HCT116 (cell line): ENCODE data around the gene JPT1. TPM values are rescaled to one million over a fixed set of nuclear protein-coding genes. Genes with fewer than 3 reads are reported as not detected.
A peak's percentile ranks its signal among the peaks of the same experiment; 100 is the strongest.

ENCODE experiments used
- ATAC-seq: fragments of 200-7000 bp; cut with Tn5 transposase; 2 replicates; pipeline ENCODE4 v1.9.1; 2020; ENCODE audit warnings: mild to moderate bottlenecking, moderate library complexity
- BruUV-seq: library from RNA; stranded (reverse); fragments of 400-500 nt; replicated peaks from 2 replicates; lab custom pipeline; 2021; lab: Mats Ljungman, UMichigan
- CTCF ChIA-PET: fragments of 300-600 bp; sonication (Branson Sonifier 250); formaldehyde crosslinking; loops from one replicate; lab custom pipeline; 2021; ENCODE audit warnings: antibody characterized with exemption; lab: Charles Lee
- POLR2A ChIA-PET: fragments of 300-600, 350-600 bp; sonication (Branson Sonifier 250); formaldehyde crosslinking; loops from one replicate; lab custom pipeline; 2021; ENCODE audit warnings: antibody characterized with exemption; lab: Charles Lee
- RAD21 ChIA-PET, 2 experiments: fragments of 300-600 bp; sonication (Branson Sonifier 250); formaldehyde crosslinking; loops; one replicate each; lab custom pipeline; 2023; ENCODE audit warnings: low total read pairs in 2 of 2; ENCODE audit not compliant: uncharacterized antibody in 2 of 2, unreplicated experiment in 2 of 2, low non-redundant PET in 1 of 2; lab: Charles Lee
- DNase-seq: peaks from one replicate; pipeline ENCODE4 v3.0.0-alpha.2; 2010; ENCODE audit warnings: low read depth, low spot score
- H2AFZ ChIP-seq: fragments of 200-600 bp; shearing (Covaris generic), sonication (generic); 2 replicates; pipeline ENCODE4 v1.6.1; 2017; ENCODE audit warnings: low read depth, mixed run types, mixed read lengths, antibody characterized with exemption, low read length; ENCODE audit not compliant: poor library complexity, severe bottlenecking
- H3K27ac ChIP-seq: 2 replicates; pipeline ENCODE4 v1.5.1; 2012; ENCODE audit warnings: low read depth, low read length
- H3K27me3 ChIP-seq: fragments of 200-600 bp; sonication (generic); 2 replicates; pipeline ENCODE4 v1.6.1; 2016; ENCODE audit warnings: mixed run types, low read length, mixed read lengths; ENCODE audit not compliant: insufficient read depth
- H3K36me3 ChIP-seq, 2 experiments: fragments of 200-500 bp in 1 of 2; fragments of 200-600 bp in 1 of 2; sonication (Bioruptor generic) in 1 of 2; sonication (generic) in 1 of 2; 2 replicates each; pipeline versions ENCODE4 v1.5.1 to v1.6.1; 2014 to 2016; ENCODE audit warnings: low read length in 2 of 2, inconsistent platforms in 1 of 2, mixed read lengths in 1 of 2, mixed run types in 1 of 2; ENCODE audit not compliant: insufficient read depth in 2 of 2, control insufficient read depth in 1 of 2
- H3K4me1 ChIP-seq, 2 experiments: fragments of 200-600 bp in 1 of 2; sonication (generic) in 1 of 2; 2 replicates each; pipeline versions ENCODE4 v1.5.1 to v1.6.1; 2012 to 2017; ENCODE audit warnings: low read length in 2 of 2, inconsistent platforms in 1 of 2, mild to moderate bottlenecking in 1 of 2, mixed read lengths in 1 of 2, mixed run types in 1 of 2, moderate library complexity in 1 of 2; ENCODE audit not compliant: insufficient read depth in 2 of 2, control insufficient read depth in 1 of 2
- H3K4me2 ChIP-seq: fragments of 200-600 bp; sonication (generic); 2 replicates; pipeline ENCODE4 v1.6.1; 2017; ENCODE audit warnings: mixed run types, low read length, mixed read lengths
- H3K4me3 ChIP-seq, 2 experiments: fragments of 200-600 bp in 1 of 2; sonication (generic) in 1 of 2; replicated peaks in 1 of 2; 2 replicates each; pipeline ENCODE4 v1.5.1; 2011 to 2016; ENCODE audit warnings: low read length in 2 of 2, control low read depth in 1 of 2, low read depth in 1 of 2, mild to moderate bottlenecking in 1 of 2, mixed read lengths in 1 of 2, mixed run types in 1 of 2
- H3K79me2 ChIP-seq: fragments of 200-600 bp; sonication (generic); 2 replicates; pipeline ENCODE4 v1.6.1; 2017; ENCODE audit warnings: mild to moderate bottlenecking, mixed run types, low read length, moderate library complexity, mixed read lengths; ENCODE audit not compliant: insufficient read depth
- H3K9ac ChIP-seq: fragments of 200-600 bp; sonication (generic); 2 replicates; pipeline ENCODE4 v1.6.1; 2016; ENCODE audit warnings: low read length, mixed read lengths
- H3K9me2 ChIP-seq: fragments of 200-600 bp; sonication (generic), shearing (Covaris generic); 2 replicates; pipeline ENCODE4 v1.6.1; 2017; ENCODE audit warnings: mixed run types, mild to moderate bottlenecking, moderate library complexity; ENCODE audit not compliant: insufficient read depth
- H3K9me3 ChIP-seq, 2 experiments: fragments of 200-500 bp in 1 of 2; fragments of 200-600 bp in 1 of 2; sonication (Bioruptor generic) in 1 of 2; sonication (generic) in 1 of 2; 2 replicates each; pipeline ENCODE4 v1.6.1; 2014 to 2017; ENCODE audit warnings: low read length in 2 of 2, mixed read lengths in 2 of 2, inconsistent platforms in 1 of 2, low read depth in 1 of 2, mild to moderate bottlenecking in 1 of 2, mixed run types in 1 of 2, moderate library complexity in 1 of 2; ENCODE audit not compliant: control insufficient read depth in 1 of 2, insufficient read depth in 1 of 2
- H4K20me1 ChIP-seq: fragments of 200-600 bp; sonication (generic), shearing (Covaris generic); 2 replicates; pipeline ENCODE4 v1.6.1; 2017; ENCODE audit warnings: mixed run types, mild to moderate bottlenecking, moderate library complexity; ENCODE audit not compliant: insufficient read depth
- ATF3 ChIP-seq: IDR thresholded peaks from 2 replicates; pipeline ENCODE4 v1.6.1; 2012
- CBX3 ChIP-seq: IDR thresholded peaks from 2 replicates; pipeline ENCODE4 v1.6.1; 2012; ENCODE audit warnings: low read depth
- ELF1 ChIP-seq: IDR thresholded peaks from 2 replicates; pipeline ENCODE4 v1.6.1; 2012; ENCODE audit warnings: low read depth, borderline replicate concordance
- EZH2phosphoT487 ChIP-seq: fragments of 200-600 bp; IDR thresholded peaks from 2 replicates; pipeline ENCODE4 v1.6.1; 2018; ENCODE audit warnings: antibody characterized with exemption, borderline replicate concordance
- FOSL1 ChIP-seq: IDR thresholded peaks from 2 replicates; pipeline ENCODE4 v1.6.1; 2012; ENCODE audit warnings: low read depth
- MAX ChIP-seq: IDR thresholded peaks from 2 replicates; pipeline ENCODE4 v1.6.1; 2012
- POLR2AphosphoS5 ChIP-seq: IDR thresholded peaks from 2 replicates; pipeline ENCODE4 v1.6.1; 2011; ENCODE audit warnings: mild to moderate bottlenecking, low read depth, low read length, moderate library complexity
- RAD21 ChIP-seq: IDR thresholded peaks from 2 replicates; pipeline ENCODE4 v1.6.1; 2012; ENCODE audit warnings: low read depth, mild to moderate bottlenecking
- REST ChIP-seq: IDR thresholded peaks from 2 replicates; pipeline ENCODE4 v1.6.1; 2012; ENCODE audit warnings: low read depth
- SP1 ChIP-seq: IDR thresholded peaks from 2 replicates; pipeline ENCODE4 v1.6.1; 2012; ENCODE audit warnings: low read depth
- SRF ChIP-seq: IDR thresholded peaks from 2 replicates; pipeline ENCODE4 v1.6.1; 2012; ENCODE audit warnings: low read depth
- YY1 ChIP-seq: IDR thresholded peaks from 2 replicates; pipeline ENCODE4 v1.6.1; 2011; ENCODE audit warnings: low read length, low read depth, moderate library complexity, mild to moderate bottlenecking; ENCODE audit not compliant: insufficient replicate concordance; ENCODE audit errors: extremely low read depth
- ZBTB33 ChIP-seq: IDR thresholded peaks from 2 replicates; pipeline ENCODE4 v1.6.1; 2011; ENCODE audit warnings: mild to moderate bottlenecking, low read length, moderate library complexity; ENCODE audit not compliant: insufficient replicate concordance; ENCODE audit errors: extremely low read depth
- ZFX ChIP-seq: fragments of 450-650 bp; IDR thresholded peaks from 2 replicates; pipeline ENCODE4 v1.6.1; 2017
- ZNF274 ChIP-seq: fragments of 200-500 bp; sonication (Bioruptor generic); IDR thresholded peaks from 2 replicates; pipeline ENCODE4 v1.6.1; 2014; ENCODE audit warnings: mild to moderate bottlenecking, low read depth, low read length, inconsistent platforms
- intact Hi-C: fragments of 100-400 bp; cut with micrococcal nuclease; formaldehyde crosslinking; loops from 2 replicates; pipeline ENCODE4 v1.10.0; 2022
- total RNA-seq: library from RNA; stranded (reverse); gene quantifications from one replicate; pipeline ENCODE4 v1.2.1, GENCODE V29; 2021; ENCODE audit not compliant: unreplicated experiment
- TF ChIP-seq, protein P1 (sequence below), 3 experiments: fragments of 200-600 bp in 1 of 3; sonication (generic) in 1 of 3; IDR thresholded peaks in 2 of 3; conservative IDR thresholded peaks in 1 of 3; 2 replicates each; pipeline ENCODE4 v1.5.1; 2012 to 2017; ENCODE audit warnings: low read depth in 2 of 3, low read length in 2 of 3, antibody characterized with exemption in 1 of 3, borderline replicate concordance in 1 of 3, control low read depth in 1 of 3, mild to moderate bottlenecking in 1 of 3, mixed read lengths in 1 of 3, mixed run types in 1 of 3, moderate library complexity in 1 of 3; ENCODE audit not compliant: insufficient read depth in 1 of 3

JPT1 gene
- total RNA-seq, 1 experiment from 2014 or later, result 575 TPM

- Histone ChIP-seq H3K9ac (no peak overlapping the region), H3K4me2 (no peak overlapping the region), H3K4me3 (no peak overlapping the region), H3K27me3 (no peaks in the 10 kb centered on the region), H3K36me3 (peaks cover 9 to 29% of the 10 kb centered on the region in 2 experiments), H3K4me1 (peaks cover 12 to 15% of the 10 kb centered on the region in 2 experiments; a peak in 2 of 4 replicates), H3K9me2 (no peaks in the 10 kb centered on the region), H2AFZ (no peak overlapping the region), H4K20me1 (no peaks in the 10 kb centered on the region), H3K9me3 (no peaks in the 10 kb centered on the region), H3K79me2 (no peaks in the 10 kb centered on the region), H3K27ac (peak overlapping the region; percentile 23; the same call in 1 of the 2 replicates)
- BruUV-seq, result no TSS peak
- no peak for ATAC-seq
- POLR2A ChIA-PET, result interaction anchor here (0.6 to 1.9 kb wide), 7 partner anchors 8 to 99 kb away, joined by 3 to 7 read pairs (median 3); partner anchors contain the start of gene SLC16A5
- intact Hi-C loops, result loop anchor here (10.0 kb wide), 1 partner anchor 49 kb away; no protein-coding TSS in a partner anchor
- RAD21 ChIA-PET, result no interaction called here
- CTCF ChIA-PET, result interaction anchor here (0.7 to 4.0 kb wide), 4 partner anchors 10 to 143 kb away, joined by 3 to 24 read pairs (median 7); no protein-coding TSS in a partner anchor
- DNase-seq, result no peak
- no peak for TF ChIP-seq CBX3
- TF ChIP-seq MAX, result no peak
- TF ChIP-seq EZH2phosphoT487, result no peak
- TF ChIP-seq RAD21, result no peak
- no peak for TF ChIP-seq ZFX
- TF ChIP-seq ATF3, result no peak
- TF ChIP-seq, protein P1, sequence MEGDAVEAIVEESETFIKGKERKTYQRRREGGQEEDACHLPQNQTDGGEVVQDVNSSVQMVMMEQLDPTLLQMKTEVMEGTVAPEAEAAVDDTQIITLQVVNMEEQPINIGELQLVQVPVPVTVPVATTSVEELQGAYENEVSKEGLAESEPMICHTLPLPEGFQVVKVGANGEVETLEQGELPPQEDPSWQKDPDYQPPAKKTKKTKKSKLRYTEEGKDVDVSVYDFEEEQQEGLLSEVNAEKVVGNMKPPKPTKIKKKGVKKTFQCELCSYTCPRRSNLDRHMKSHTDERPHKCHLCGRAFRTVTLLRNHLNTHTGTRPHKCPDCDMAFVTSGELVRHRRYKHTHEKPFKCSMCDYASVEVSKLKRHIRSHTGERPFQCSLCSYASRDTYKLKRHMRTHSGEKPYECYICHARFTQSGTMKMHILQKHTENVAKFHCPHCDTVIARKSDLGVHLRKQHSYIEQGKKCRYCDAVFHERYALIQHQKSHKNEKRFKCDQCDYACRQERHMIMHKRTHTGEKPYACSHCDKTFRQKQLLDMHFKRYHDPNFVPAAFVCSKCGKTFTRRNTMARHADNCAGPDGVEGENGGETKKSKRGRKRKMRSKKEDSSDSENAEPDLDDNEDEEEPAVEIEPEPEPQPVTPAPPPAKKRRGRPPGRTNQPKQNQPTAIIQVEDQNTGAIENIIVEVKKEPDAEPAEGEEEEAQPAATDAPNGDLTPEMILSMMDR (IDR thresholded peaks at IDR 0.05 in 2 of 3, conservative IDR thresholded peaks at IDR 0.05 in 1 of 3; ENCODE audit: borderline replicate concordance in 1 of 3, insufficient read depth in 1 of 3, low read depth in 2 of 3, low read length in 2 of 3), result no peak
- no peak for TF ChIP-seq ZBTB33
- TF ChIP-seq POLR2AphosphoS5, result no peak
- no peak for TF ChIP-seq SRF
- no peak for TF ChIP-seq YY1
- no peak for TF ChIP-seq ELF1
- TF ChIP-seq FOSL1, result no peak
- no peak for TF ChIP-seq ZNF274
- no peak for TF ChIP-seq SP1
- no peak for TF ChIP-seq REST
These were observed 50.4 kb downstream of the JPT1 start for GRCh38 chr17:75103601-75104554.
